H1 (cell line): ENCODE data around the gene MRPL16. TPM values are rescaled to one million over a fixed set of nuclear protein-coding genes. Genes with fewer than 3 reads are reported as not detected.

Experiments used
- CTCF ChIA-PET: fragments of 300-600 bp; sonication (Branson Sonifier 250); formaldehyde crosslinking; loops from one replicate; lab custom pipeline; 2021; ENCODE audit not compliant: partially characterized antibody; lab: Charles Lee
- POLR2A ChIA-PET: fragments of 300-600 bp; sonication (Branson Sonifier 250); formaldehyde crosslinking; loops from one replicate; lab custom pipeline; 2021; ENCODE audit warnings: inconsistent platforms; ENCODE audit not compliant: partially characterized antibody; lab: Charles Lee
- DNase-seq, 2 experiments: peaks; one replicate each; pipeline versions ENCODE4 v3.0.0 to v3.0.0-alpha.2; 2010 to 2022; ENCODE audit warnings: low spot score in 2 of 2, low read depth in 1 of 2, mixed read lengths in 1 of 2
- FAIRE-seq: peaks from 2 replicates; lab custom pipeline; 2011; peaks lifted over from hg19 to GRCh38; lab: Jason Lieb, UNC
- H2AFZ ChIP-seq: 2 replicates; pipeline ENCODE4 v1.8.1; 2012; ENCODE audit warnings: low read length, inconsistent platforms
- H2AK5ac ChIP-seq: 2 replicates; pipeline ENCODE4 v1.6.1; 2013; ENCODE audit warnings: low read depth, low read length
- H2BK120ac ChIP-seq: replicated peaks from 2 replicates; pipeline ENCODE3; 2013; ENCODE audit warnings: low read depth, low read length, inconsistent platforms
- H2BK12ac ChIP-seq: 2 replicates; pipeline ENCODE4 v1.6.1; 2013; ENCODE audit warnings: low read depth, low read length
- H2BK15ac ChIP-seq: 2 replicates; pipeline ENCODE4 v1.6.1; 2013; ENCODE audit warnings: low read length
- H2BK20ac ChIP-seq: 2 replicates; pipeline ENCODE4 v1.6.1; 2013; ENCODE audit warnings: low read length
- H2BK5ac ChIP-seq: 2 replicates; pipeline ENCODE4 v1.6.1; 2013; ENCODE audit warnings: low read depth, low read length
- H3K14ac ChIP-seq: 2 replicates; pipeline ENCODE4 v1.6.1; 2013; ENCODE audit warnings: inconsistent platforms; ENCODE audit not compliant: insufficient read length
- H3K18ac ChIP-seq: 2 replicates; pipeline ENCODE4 v1.6.1; 2013; ENCODE audit warnings: low read length; ENCODE audit errors: extremely low read depth
- H3K23ac ChIP-seq: 2 replicates; pipeline ENCODE4 v1.6.1; 2013; ENCODE audit warnings: inconsistent platforms; ENCODE audit not compliant: insufficient read length
- H3K23me2 ChIP-seq: 2 replicates; pipeline ENCODE4 v1.6.1; 2013; ENCODE audit warnings: low read depth, low read length
- H3K27ac ChIP-seq: 2 replicates; pipeline ENCODE4 v1.6.1; 2011; ENCODE audit warnings: low read depth, low read length, inconsistent platforms
- H3K27me3 ChIP-seq, 4 experiments: replicated peaks in 1 of 4; 1 replicate in 1 of 4; 2 replicates in 3 of 4; pipeline versions ENCODE4 v1.6.1 to v1.8.1; 2011 to 2013; ENCODE audit warnings: low read length in 3 of 4, mild to moderate bottlenecking in 3 of 4, inconsistent platforms in 2 of 4, mixed read lengths in 2 of 4, moderate library complexity in 1 of 4; ENCODE audit not compliant: control insufficient read depth in 3 of 4, insufficient read depth in 3 of 4; ENCODE audit errors: extremely low read depth in 1 of 4
- H3K36me3 ChIP-seq, 4 experiments: 2 replicates each; pipeline versions ENCODE4 v1.6.1 to v1.8.1; 2011 to 2013; ENCODE audit warnings: mild to moderate bottlenecking in 4 of 4, low read length in 3 of 4, moderate library complexity in 2 of 4, control low read depth in 1 of 4, inconsistent platforms in 1 of 4; ENCODE audit not compliant: insufficient read depth in 4 of 4, control insufficient read depth in 2 of 4
- H3K4ac ChIP-seq: replicated peaks from 2 replicates; pipeline ENCODE3; 2013; ENCODE audit warnings: low read length, low read depth, mixed read lengths, inconsistent platforms; ENCODE audit not compliant: insufficient read length
- H3K4me1 ChIP-seq, 4 experiments: replicated peaks in 1 of 4; 1 replicate in 1 of 4; 2 replicates in 3 of 4; pipeline versions ENCODE4 v1.6.1 to v1.8.1; 2011 to 2013; ENCODE audit warnings: low read length in 3 of 4, inconsistent platforms in 2 of 4, mixed read lengths in 1 of 4; ENCODE audit not compliant: insufficient read depth in 4 of 4, control insufficient read depth in 3 of 4
- H3K4me2 ChIP-seq, 2 experiments: 2 replicates each; pipeline versions ENCODE4 v1.6.1 to v1.8.1; 2011 to 2013; ENCODE audit warnings: low read depth in 2 of 2, low read length in 2 of 2, control low read depth in 1 of 2, inconsistent platforms in 1 of 2, mild to moderate bottlenecking in 1 of 2; ENCODE audit not compliant: insufficient read depth in 1 of 2
- H3K4me3 ChIP-seq, 4 experiments: fragments of 200-600, 300-600 bp in 1 of 4; sonication (generic), shearing (Covaris generic), sonication (Bioruptor Twin) in 1 of 4; 2 replicates each; pipeline versions ENCODE4 v1.5.1 to v1.8.1; 2011 to 2016; ENCODE audit warnings: low read length in 4 of 4, low read depth in 3 of 4, control low read depth in 2 of 4, inconsistent platforms in 2 of 4, mild to moderate bottlenecking in 2 of 4, mixed read lengths in 1 of 4, moderate library complexity in 1 of 4; ENCODE audit not compliant: insufficient read depth in 2 of 4; ENCODE audit errors: extremely low read depth in 1 of 4
- H3K56ac ChIP-seq: replicated peaks from 2 replicates; pipeline ENCODE3; 2013; ENCODE audit warnings: low read depth, mild to moderate bottlenecking, mixed read lengths, low read length, inconsistent platforms; ENCODE audit not compliant: insufficient read length
- H3K79me1 ChIP-seq: 2 replicates; pipeline ENCODE4 v1.6.1; 2013; ENCODE audit warnings: low read depth, low read length, control low read depth
- H3K79me2 ChIP-seq, 2 experiments: 2 replicates each; pipeline versions ENCODE4 v1.6.1 to v1.8.1; 2012 to 2013; ENCODE audit warnings: low read length in 2 of 2, mild to moderate bottlenecking in 2 of 2, inconsistent platforms in 1 of 2; ENCODE audit not compliant: insufficient read depth in 2 of 2, control insufficient read depth in 1 of 2
- H3K9ac ChIP-seq, 4 experiments: replicated peaks in 1 of 4; 1 replicate in 1 of 4; 2 replicates in 3 of 4; pipeline versions ENCODE4 v1.6.1 to v1.8.1; 2011 to 2013; ENCODE audit warnings: low read depth in 3 of 4, low read length in 3 of 4, control low read depth in 2 of 4, mild to moderate bottlenecking in 2 of 4, moderate library complexity in 2 of 4, inconsistent platforms in 1 of 4; ENCODE audit errors: extremely low read depth in 1 of 4
- H3K9me3 ChIP-seq, 2 experiments: 2 replicates each; pipeline versions ENCODE4 v1.6.1 to v1.8.1; 2012 to 2013; ENCODE audit warnings: mild to moderate bottlenecking in 2 of 2, moderate library complexity in 2 of 2, control low read depth in 1 of 2, inconsistent platforms in 1 of 2, low read depth in 1 of 2, low read length in 1 of 2, mixed read lengths in 1 of 2; ENCODE audit not compliant: insufficient read depth in 2 of 2
- H4K20me1 ChIP-seq, 2 experiments: replicated peaks in 1 of 2; 2 replicates each; pipeline versions ENCODE3 to v1.8.1; 2011 to 2013; ENCODE audit warnings: inconsistent platforms in 2 of 2, low read length in 2 of 2, mild to moderate bottlenecking in 1 of 2; ENCODE audit not compliant: insufficient read depth in 2 of 2, control insufficient read depth in 1 of 2
- H4K5ac ChIP-seq: 2 replicates; pipeline ENCODE4 v1.6.1; 2013; ENCODE audit warnings: low read length, low read depth, mixed read lengths, inconsistent platforms; ENCODE audit not compliant: insufficient read length
- H4K8ac ChIP-seq: 2 replicates; pipeline ENCODE4 v1.8.0; 2013; ENCODE audit warnings: mild to moderate bottlenecking, moderate library complexity, low read length, inconsistent platforms; ENCODE audit not compliant: insufficient read depth; ENCODE audit errors: extremely low read depth
- H4K91ac ChIP-seq: replicated peaks from 2 replicates; pipeline ENCODE3; 2013; ENCODE audit warnings: low read length, mixed read lengths, inconsistent platforms; ENCODE audit not compliant: insufficient read length
- BACH1 ChIP-seq: IDR thresholded peaks from 2 replicates; pipeline ENCODE4 v1.6.1; 2012; ENCODE audit warnings: low read length, improper control_type of control experiment
- JUND ChIP-seq: IDR thresholded peaks from 2 replicates; pipeline ENCODE4 v1.6.1; 2011; ENCODE audit warnings: mild to moderate bottlenecking, improper control_type of control experiment, low read length
- KDM5A ChIP-seq: fragments of 200-600 bp; IDR thresholded peaks from 2 replicates; pipeline ENCODE4 v1.7.1; 2012; ENCODE audit warnings: mild to moderate bottlenecking, low read length, inconsistent platforms, mixed read lengths
- MAX ChIP-seq: IDR thresholded peaks from 2 replicates; pipeline ENCODE4 v1.6.1; 2012; ENCODE audit warnings: inconsistent platforms
- POU5F1 ChIP-seq: IDR thresholded peaks from 2 replicates; pipeline ENCODE4 v1.6.1; 2011; ENCODE audit warnings: low read depth, mild to moderate bottlenecking, low read length, moderate library complexity
- RBBP5 ChIP-seq: IDR thresholded peaks from 2 replicates; pipeline ENCODE4 v1.7.1; 2012; ENCODE audit warnings: low read depth, mild to moderate bottlenecking, inconsistent platforms, low read length, moderate library complexity, borderline replicate concordance
- RNF2 ChIP-seq: fragments of 200-900, 300-1000 bp; sonication (generic); IDR thresholded peaks from 2 replicates; pipeline ENCODE4 v1.7.1; 2016; ENCODE audit warnings: borderline replicate concordance, low read depth, mild to moderate bottlenecking, antibody characterized with exemption, low read length; ENCODE audit not compliant: poor library complexity, severe bottlenecking; ENCODE audit errors: missing control alignments
- SIN3A ChIP-seq, 2 experiments: IDR thresholded peaks in 1 of 2; conservative IDR thresholded peaks in 1 of 2; 2 replicates each; pipeline ENCODE4 v1.6.1; 2011 to 2012; ENCODE audit warnings: low read length in 2 of 2, improper control_type of control experiment in 1 of 2, low read depth in 1 of 2, mild to moderate bottlenecking in 1 of 2
- SIRT6 ChIP-seq: IDR thresholded peaks from one replicate; pipeline ENCODE4 v1.7.1; 2012; ENCODE audit warnings: low read length, inconsistent platforms
- SIX5 ChIP-seq: IDR thresholded peaks from 2 replicates; pipeline ENCODE4 v1.6.1; 2011; ENCODE audit warnings: mild to moderate bottlenecking, low read depth, low read length
- SRF ChIP-seq: IDR thresholded peaks from 2 replicates; pipeline ENCODE4 v1.6.1; 2011; ENCODE audit warnings: mild to moderate bottlenecking, low read depth, low read length, moderate library complexity
- TAF1 ChIP-seq: IDR thresholded peaks from 2 replicates; pipeline ENCODE4 v1.6.1; 2011; ENCODE audit warnings: mild to moderate bottlenecking, low read depth, low read length
- TAF7 ChIP-seq: optimal IDR thresholded peaks from 2 replicates; pipeline ENCODE3; 2011; ENCODE audit warnings: low read depth, mild to moderate bottlenecking, inconsistent platforms, low read length, moderate library complexity, borderline replicate concordance
- YY1 ChIP-seq: IDR thresholded peaks from 2 replicates; pipeline ENCODE4 v1.6.1; 2011; ENCODE audit warnings: low read depth, mild to moderate bottlenecking, low read length
- whole genome bisulfite sequencing, 2 experiments: shearing (Covaris generic) in 1 of 2; methylation state at CpG; one replicate each; pipeline versions ENCODE4 v1.1.6 to v1.1.7; 2013 to 2015; ENCODE audit warnings: low lambda C conversion rate in 2 of 2, mixed read lengths in 2 of 2, inconsistent platforms in 1 of 2, low coverage in 1 of 2, missing lambda C conversion rate in 1 of 2; ENCODE audit not compliant: insufficient replicate concordance in 2 of 2, insufficient coverage in 1 of 2, insufficient read length in 1 of 2; ENCODE audit errors: extremely low coverage in 1 of 2, missing lambda C conversion rate in 1 of 2; 5-methylcytosine and 5-hydroxymethylcytosine counted together
- polyA plus RNA-seq, 7 experiments: library from polyadenylated mRNA; depleted of rRNA in 3 of 7; stranded (reverse) in 5 of 7; unstranded in 2 of 7; fragments of >200 nt in 5 of 7; fragments of 200-250 nt in 2 of 7; gene quantifications; 1 replicate in 5 of 7; 2 replicates in 1 of 7; 4 replicates in 1 of 7; pipeline versions ENCODE4 v1.2.1 to v1.2.3, GENCODE V29; 2011 to 2013; ENCODE audit warnings: missing spikeins in 2 of 7, mixed read lengths in 2 of 7
- total RNA-seq: library from RNA; stranded (reverse); fragmentation: NEBNext Ultra II Directional; extraction: Animal tissue kit (Norgen Biotek cat#: 25700); gene quantifications from 2 replicates; pipeline ENCODE4 v1.2.1, GENCODE V29; 2021

The MRPL16 gene
- total and polyA plus RNA-seq, 2 of the 8 experiments (the other 6 are each of a cell fraction or from before 2014, with no cell fraction given) = 69.2 to 79.8 TPM

- Histone ChIP-seq H3K9me3 (no peaks in the 10 kb centered on the region), H3K4me3 (no peak overlapping the region), H3K14ac (no peak overlapping the region), H2BK15ac (no peak overlapping the region), H3K23ac (no peak overlapping the region), H3K4me2 (no peak overlapping the region), H2BK5ac (no peak overlapping the region), H2BK120ac (no peak overlapping the region), H3K27me3 (no peaks in the 10 kb centered on the region), H2AK5ac (no peak overlapping the region), H4K91ac (no peak overlapping the region), H3K36me3 (peaks cover 2 to 20% (median 10%) of the 10 kb centered on the region in 4 experiments; a peak in 5 of 8 replicates), H3K56ac (no peak overlapping the region), H3K18ac (no peak overlapping the region), H3K79me1 (peaks cover 9% of the 10 kb centered on the region), H4K5ac (no peak overlapping the region), H2BK20ac (no peak overlapping the region), H4K8ac (no peak overlapping the region), H3K27ac (no peak overlapping the region), H3K4me1 (no peaks in the 10 kb centered on the region), H3K79me2 (peaks cover 6 to 38% of the 10 kb centered on the region in 2 experiments), H2BK12ac (no peak overlapping the region), H3K23me2 (peaks cover 7% of the 10 kb centered on the region; the same call in 1 of the 2 replicates), H3K9ac (no peak overlapping the region), H2AFZ (no peak overlapping the region), H3K4ac (no peak overlapping the region), H4K20me1 (peaks cover 7 to 18% of the 10 kb centered on the region in 2 experiments)
- DNase-seq = no peak
- FAIRE-seq = no peak
- CTCF ChIA-PET = interaction anchor here (0.6 to 1.4 kb wide), 2 partner anchors 146 to 564 kb away, joined by 3 read pairs; no protein-coding TSS in a partner anchor
- POLR2A ChIA-PET = no interaction called here
- WGBS, 2 experiments = 95% methylated on average over 5 of the region's 5 CpGs; no CpG with 5 or more reads in 1 of the 2 experiments
- TF ChIP-seq YY1 (no peak), SIN3A (conservative IDR thresholded peaks at IDR 0.05 in 1 of 2, IDR thresholded peaks at IDR 0.05 in 1 of 2; ENCODE audit: low read depth in 1 of 2, low read length in 2 of 2) (no peak), BACH1 (no peak), SRF (no peak), TAF1 (no peak), SIX5 (no peak), TAF7 (no peak), POU5F1 (no peak), JUND (no peak), SIRT6 (no peak), KDM5A (no peak), RBBP5 (no peak), MAX (no peak), RNF2 (no peak)
Measured at GRCh38 chr11:59773083-59773440, 37.5 kb downstream of the MRPL16 start.
